Liver (tissue), 9 donors: ENCODE data around the gene RPS10. TPM values are rescaled to one million over a fixed set of nuclear protein-coding genes. Genes with fewer than 3 reads are reported as not detected.
"Not testable (repeated sequence)": the region's sequence is repeated elsewhere in the genome, so short reads cannot be mapped to it uniquely, and the experiment has no call there.

Experiments used
- DNase-seq: peaks from one replicate; pipeline ENCODE4 v3.0.0-alpha.2; 2017; ENCODE audit warnings: low spot score
- H3K27ac ChIP-seq, 2 donors: one replicate each; pipeline ENCODE4 v1.7.0; 2013; ENCODE audit warnings: inconsistent platforms in 2 of 2, low read length in 2 of 2, control low read depth in 1 of 2, low read depth in 1 of 2, mild to moderate bottlenecking in 1 of 2
- H3K27me3 ChIP-seq, 4 donors: one replicate each; pipeline versions ENCODE4 v1.6.1 to v1.7.0; 2013; ENCODE audit warnings: low read length in 3 of 4, inconsistent platforms in 1 of 4, mild to moderate bottlenecking in 1 of 4, moderate library complexity in 1 of 4; ENCODE audit not compliant: control insufficient read depth in 4 of 4, insufficient read depth in 4 of 4
- H3K36me3 ChIP-seq, 4 donors: one replicate each; pipeline versions ENCODE4 v1.6.1 to v1.7.0; 2013; ENCODE audit warnings: low read length in 3 of 4, mild to moderate bottlenecking in 3 of 4, low read depth in 1 of 4, moderate library complexity in 1 of 4; ENCODE audit not compliant: control insufficient read depth in 4 of 4, insufficient read depth in 3 of 4
- H3K4me1 ChIP-seq, 4 donors: one replicate each; pipeline versions ENCODE4 v1.6.1 to v1.7.0; 2013; ENCODE audit warnings: low read length in 3 of 4, mild to moderate bottlenecking in 3 of 4, moderate library complexity in 1 of 4; ENCODE audit not compliant: control insufficient read depth in 4 of 4, insufficient read depth in 4 of 4
- H3K4me3 ChIP-seq, 3 donors: one replicate each; pipeline versions ENCODE4 v1.6.1 to v1.7.0; 2013; ENCODE audit warnings: low read length in 3 of 3, control low read depth in 1 of 3, low read depth in 1 of 3, mild to moderate bottlenecking in 1 of 3
- H3K9ac ChIP-seq, 2 donors: one replicate each; pipeline ENCODE4 v1.7.0; 2013; ENCODE audit warnings: low read length in 2 of 2, mild to moderate bottlenecking in 2 of 2, moderate library complexity in 2 of 2, control low read depth in 1 of 2, low read depth in 1 of 2
- H3K9me3 ChIP-seq, 4 donors: one replicate each; pipeline versions ENCODE4 v1.6.1 to v1.7.0; 2013; ENCODE audit warnings: low read length in 3 of 4; ENCODE audit not compliant: control insufficient read depth in 4 of 4
- EGR1 ChIP-seq, 2 donors: IDR thresholded peaks; 2 replicates each; pipeline ENCODE4 v1.6.1; 2016 to 2018; ENCODE audit warnings: antibody characterized with exemption in 2 of 2, low read depth in 2 of 2
- FOXA1 ChIP-seq: IDR thresholded peaks from 2 replicates; pipeline ENCODE4 v1.6.1; 2016; ENCODE audit warnings: antibody characterized with exemption
- FOXA2 ChIP-seq: IDR thresholded peaks from 2 replicates; pipeline ENCODE4 v1.6.1; 2016; ENCODE audit warnings: antibody characterized with exemption
- GABPA ChIP-seq, 2 donors: IDR thresholded peaks in 1 of 2; conservative IDR thresholded peaks in 1 of 2; 2 replicates each; pipeline ENCODE4 v1.6.1; 2016; ENCODE audit warnings: antibody characterized with exemption in 2 of 2, mild to moderate bottlenecking in 1 of 2, moderate library complexity in 1 of 2
- HNF4A ChIP-seq, 2 donors: conservative IDR thresholded peaks; 2 replicates each; pipeline ENCODE4 v1.6.1; 2016; ENCODE audit warnings: antibody characterized with exemption in 2 of 2, mild to moderate bottlenecking in 2 of 2
- HNF4G ChIP-seq: IDR thresholded peaks from 2 replicates; pipeline ENCODE4 v1.6.1; 2016; ENCODE audit warnings: antibody characterized with exemption
- JUND ChIP-seq, 2 donors: IDR thresholded peaks; 2 replicates each; pipeline ENCODE4 v1.6.1; 2016; ENCODE audit warnings: antibody characterized with exemption in 2 of 2
- RAD21 ChIP-seq, 2 donors: IDR thresholded peaks; 2 replicates each; pipeline ENCODE4 v1.6.1; 2016; ENCODE audit warnings: antibody characterized with exemption in 2 of 2, mild to moderate bottlenecking in 2 of 2
- RXRA ChIP-seq, 2 donors: IDR thresholded peaks; 2 replicates each; pipeline ENCODE4 v1.6.1; 2017 to 2018; ENCODE audit warnings: antibody characterized with exemption in 2 of 2, mild to moderate bottlenecking in 1 of 2
- SP1 ChIP-seq: IDR thresholded peaks from 2 replicates; pipeline ENCODE4 v1.6.1; 2018; ENCODE audit warnings: antibody characterized with exemption, mild to moderate bottlenecking
- TAF1 ChIP-seq: conservative IDR thresholded peaks from 2 replicates; pipeline ENCODE4 v1.6.1; 2016; ENCODE audit warnings: antibody characterized with exemption, mild to moderate bottlenecking
- YY1 ChIP-seq: IDR thresholded peaks from 2 replicates; pipeline ENCODE4 v1.6.1; 2016; ENCODE audit warnings: antibody characterized with exemption, mild to moderate bottlenecking
- WGBS: extraction: QIAGEN DNeasy Blood & Tissue Kit; methylation state at CpG from one replicate; pipeline ENCODE4 v1.1.7; 2013; 5-methylcytosine and 5-hydroxymethylcytosine counted together
- polyA plus RNA-seq, 2 donors: library from polyadenylated mRNA; stranded (reverse) in 1 of 2; unstranded in 1 of 2; fragments of 200-250 nt in 1 of 2; fragments of >200 nt in 1 of 2; fragmentation: Nextera tagmentation in 1 of 2; extraction: Ambion mirVana in 1 of 2; gene quantifications; one replicate each; pipeline versions ENCODE4 v1.2.1 to v1.2.3, GENCODE V29; 2013 to 2015
- total RNA-seq, 2 donors: library from RNA; depleted of rRNA; stranded (reverse); fragments of >200 nt; gene quantifications; one replicate each; pipeline ENCODE4 v1.2.3, GENCODE V29; 2014
- TF ChIP-seq, protein P1 (sequence below): IDR thresholded peaks from 2 replicates; pipeline ENCODE4 v1.6.1; 2016; ENCODE audit warnings: antibody characterized with exemption
- TF ChIP-seq, protein P2 (sequence below): IDR thresholded peaks from 2 replicates; pipeline ENCODE4 v1.6.1; 2016; ENCODE audit warnings: antibody characterized with exemption
- TF ChIP-seq, protein P3 (sequence below): IDR thresholded peaks from 2 replicates; pipeline ENCODE4 v1.6.1; 2016; ENCODE audit warnings: antibody characterized with exemption
- TF ChIP-seq, protein P4 (sequence below): fragments of 150-350 bp; IDR thresholded peaks from 2 replicates; pipeline ENCODE4 v1.5.1; 2017; ENCODE audit warnings: improper control_type of control experiment, low read depth, low read length; ENCODE audit not compliant: missing input control
- TF ChIP-seq, protein P5 (sequence below): IDR thresholded peaks from 2 replicates; pipeline ENCODE4 v1.6.1; 2016; ENCODE audit warnings: antibody characterized with exemption, mild to moderate bottlenecking
- donor health status: healthy.
- donor health status: healthy.
- donor health status: healthy.
- donor health status: healthy.
- donor health status: healthy.

RPS10 gene
- total and polyA plus RNA-seq, 4 donors: 294 to 970 (median 832) TPM

DNA sequence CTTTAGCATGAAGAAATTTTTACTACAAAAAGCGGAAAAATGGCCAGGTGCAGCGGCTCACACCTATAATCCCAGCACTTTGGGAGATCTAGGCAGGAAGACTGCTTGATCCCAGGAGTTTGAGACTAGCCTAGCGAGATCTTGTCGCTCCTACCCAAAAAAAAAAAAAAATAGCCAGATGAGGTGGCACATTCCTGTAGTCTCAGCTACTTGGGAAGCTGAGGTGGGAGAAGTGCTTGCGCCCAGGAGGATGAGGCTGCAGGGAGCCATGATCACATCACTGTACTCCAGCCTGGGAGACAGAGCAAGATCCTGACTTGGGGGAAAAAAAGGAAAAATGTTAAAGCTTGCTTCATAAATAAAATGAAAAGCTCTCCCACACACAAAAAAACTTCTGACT is 47.9 kb downstream of the RPS10 start:
- Histone ChIP-seq H3K4me3 (no peak overlapping the region), H3K27me3 (no peaks in the 10 kb centered on the region), H3K27ac (no peak overlapping the region), H3K4me1 (peaks cover 0 to 4% (median 0%) of the 10 kb centered on the region in 4 donors), H3K36me3 (no peaks in the 10 kb centered on the region), H3K9me3 (no peaks in the 10 kb centered on the region), H3K9ac (no peak overlapping the region)
- no peak for TF ChIP-seq EGR1 (IDR thresholded peaks at IDR 0.05; ENCODE audit: low read depth in 2 of 2)
- no peak for TF ChIP-seq RXRA (IDR thresholded peaks at IDR 0.05)
- TF ChIP-seq, protein P1, sequence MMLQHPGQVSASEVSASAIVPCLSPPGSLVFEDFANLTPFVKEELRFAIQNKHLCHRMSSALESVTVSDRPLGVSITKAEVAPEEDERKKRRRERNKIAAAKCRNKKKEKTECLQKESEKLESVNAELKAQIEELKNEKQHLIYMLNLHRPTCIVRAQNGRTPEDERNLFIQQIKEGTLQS: no peak
- no peak for TF ChIP-seq YY1
- TF ChIP-seq, protein P2, sequence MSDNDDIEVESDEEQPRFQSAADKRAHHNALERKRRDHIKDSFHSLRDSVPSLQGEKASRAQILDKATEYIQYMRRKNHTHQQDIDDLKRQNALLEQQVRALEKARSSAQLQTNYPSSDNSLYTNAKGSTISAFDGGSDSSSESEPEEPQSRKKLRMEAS: no peak
- TF ChIP-seq FOXA1: no peak
- no peak for TF ChIP-seq SP1
- TF ChIP-seq TAF1: no peak
- no peak for TF ChIP-seq HNF4A (conservative IDR thresholded peaks at IDR 0.05)
- no peak for TF ChIP-seq RAD21 (IDR thresholded peaks at IDR 0.05)
- no peak for TF ChIP-seq JUND (IDR thresholded peaks at IDR 0.05)
- TF ChIP-seq, protein P3, sequence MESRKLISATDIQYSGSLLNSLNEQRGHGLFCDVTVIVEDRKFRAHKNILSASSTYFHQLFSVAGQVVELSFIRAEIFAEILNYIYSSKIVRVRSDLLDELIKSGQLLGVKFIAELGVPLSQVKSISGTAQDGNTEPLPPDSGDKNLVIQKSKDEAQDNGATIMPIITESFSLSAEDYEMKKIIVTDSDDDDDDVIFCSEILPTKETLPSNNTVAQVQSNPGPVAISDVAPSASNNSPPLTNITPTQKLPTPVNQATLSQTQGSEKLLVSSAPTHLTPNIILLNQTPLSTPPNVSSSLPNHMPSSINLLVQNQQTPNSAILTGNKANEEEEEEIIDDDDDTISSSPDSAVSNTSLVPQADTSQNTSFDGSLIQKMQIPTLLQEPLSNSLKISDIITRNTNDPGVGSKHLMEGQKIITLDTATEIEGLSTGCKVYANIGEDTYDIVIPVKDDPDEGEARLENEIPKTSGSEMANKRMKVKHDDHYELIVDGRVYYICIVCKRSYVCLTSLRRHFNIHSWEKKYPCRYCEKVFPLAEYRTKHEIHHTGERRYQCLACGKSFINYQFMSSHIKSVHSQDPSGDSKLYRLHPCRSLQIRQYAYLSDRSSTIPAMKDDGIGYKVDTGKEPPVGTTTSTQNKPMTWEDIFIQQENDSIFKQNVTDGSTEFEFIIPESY: no peak
- TF ChIP-seq GABPA (IDR thresholded peaks at IDR 0.05 in 1 of 2, conservative IDR thresholded peaks at IDR 0.05 in 1 of 2): no peak
- TF ChIP-seq, protein P4, sequence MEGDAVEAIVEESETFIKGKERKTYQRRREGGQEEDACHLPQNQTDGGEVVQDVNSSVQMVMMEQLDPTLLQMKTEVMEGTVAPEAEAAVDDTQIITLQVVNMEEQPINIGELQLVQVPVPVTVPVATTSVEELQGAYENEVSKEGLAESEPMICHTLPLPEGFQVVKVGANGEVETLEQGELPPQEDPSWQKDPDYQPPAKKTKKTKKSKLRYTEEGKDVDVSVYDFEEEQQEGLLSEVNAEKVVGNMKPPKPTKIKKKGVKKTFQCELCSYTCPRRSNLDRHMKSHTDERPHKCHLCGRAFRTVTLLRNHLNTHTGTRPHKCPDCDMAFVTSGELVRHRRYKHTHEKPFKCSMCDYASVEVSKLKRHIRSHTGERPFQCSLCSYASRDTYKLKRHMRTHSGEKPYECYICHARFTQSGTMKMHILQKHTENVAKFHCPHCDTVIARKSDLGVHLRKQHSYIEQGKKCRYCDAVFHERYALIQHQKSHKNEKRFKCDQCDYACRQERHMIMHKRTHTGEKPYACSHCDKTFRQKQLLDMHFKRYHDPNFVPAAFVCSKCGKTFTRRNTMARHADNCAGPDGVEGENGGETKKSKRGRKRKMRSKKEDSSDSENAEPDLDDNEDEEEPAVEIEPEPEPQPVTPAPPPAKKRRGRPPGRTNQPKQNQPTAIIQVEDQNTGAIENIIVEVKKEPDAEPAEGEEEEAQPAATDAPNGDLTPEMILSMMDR: no peak
- TF ChIP-seq HNF4G: no peak
- no peak for TF ChIP-seq FOXA2
- TF ChIP-seq, protein P5, sequence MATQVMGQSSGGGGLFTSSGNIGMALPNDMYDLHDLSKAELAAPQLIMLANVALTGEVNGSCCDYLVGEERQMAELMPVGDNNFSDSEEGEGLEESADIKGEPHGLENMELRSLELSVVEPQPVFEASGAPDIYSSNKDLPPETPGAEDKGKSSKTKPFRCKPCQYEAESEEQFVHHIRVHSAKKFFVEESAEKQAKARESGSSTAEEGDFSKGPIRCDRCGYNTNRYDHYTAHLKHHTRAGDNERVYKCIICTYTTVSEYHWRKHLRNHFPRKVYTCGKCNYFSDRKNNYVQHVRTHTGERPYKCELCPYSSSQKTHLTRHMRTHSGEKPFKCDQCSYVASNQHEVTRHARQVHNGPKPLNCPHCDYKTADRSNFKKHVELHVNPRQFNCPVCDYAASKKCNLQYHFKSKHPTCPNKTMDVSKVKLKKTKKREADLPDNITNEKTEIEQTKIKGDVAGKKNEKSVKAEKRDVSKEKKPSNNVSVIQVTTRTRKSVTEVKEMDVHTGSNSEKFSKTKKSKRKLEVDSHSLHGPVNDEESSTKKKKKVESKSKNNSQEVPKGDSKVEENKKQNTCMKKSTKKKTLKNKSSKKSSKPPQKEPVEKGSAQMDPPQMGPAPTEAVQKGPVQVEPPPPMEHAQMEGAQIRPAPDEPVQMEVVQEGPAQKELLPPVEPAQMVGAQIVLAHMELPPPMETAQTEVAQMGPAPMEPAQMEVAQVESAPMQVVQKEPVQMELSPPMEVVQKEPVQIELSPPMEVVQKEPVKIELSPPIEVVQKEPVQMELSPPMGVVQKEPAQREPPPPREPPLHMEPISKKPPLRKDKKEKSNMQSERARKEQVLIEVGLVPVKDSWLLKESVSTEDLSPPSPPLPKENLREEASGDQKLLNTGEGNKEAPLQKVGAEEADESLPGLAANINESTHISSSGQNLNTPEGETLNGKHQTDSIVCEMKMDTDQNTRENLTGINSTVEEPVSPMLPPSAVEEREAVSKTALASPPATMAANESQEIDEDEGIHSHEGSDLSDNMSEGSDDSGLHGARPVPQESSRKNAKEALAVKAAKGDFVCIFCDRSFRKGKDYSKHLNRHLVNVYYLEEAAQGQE: no peak
- WGBS: 98% methylated on average over 5 of the region's 5 CpGs
- DNase-seq: no peak

DNA sequence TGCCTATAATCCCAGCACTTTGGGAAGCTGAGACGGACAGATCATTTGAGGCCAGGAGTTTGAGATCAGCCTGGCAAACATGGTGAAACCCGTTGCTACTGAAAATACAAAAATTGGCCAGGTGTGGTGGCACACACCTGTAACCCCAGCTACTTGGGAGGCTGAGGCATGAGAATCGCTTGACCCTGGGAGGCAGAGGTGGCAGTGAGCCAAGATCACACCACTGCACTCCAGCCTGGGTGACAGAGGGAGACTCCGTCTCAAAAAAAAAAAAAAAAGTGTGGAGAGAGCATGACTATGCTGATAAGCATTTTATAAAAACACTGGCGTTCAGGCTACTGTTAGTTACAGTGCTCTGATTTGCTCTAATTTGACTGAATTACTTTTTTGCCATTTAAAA is 48.3 kb downstream of the RPS10 start:
- not testable (repeated sequence) for H3K9ac ChIP-seq, DNase-seq, H3K36me3 ChIP-seq, H3K4me3 ChIP-seq, H3K27ac ChIP-seq, H3K9me3 ChIP-seq, H3K4me1 ChIP-seq, H3K27me3 ChIP-seq
- 96% methylated on average over 5 of the region's 5 CpGs for WGBS
